Peyer's patch (tissue), 4 donors: Measurements from ENCODE around the gene CDHR2.

Experiments used
- CTCF ChIP-seq, 6 experiments: fragments of 450-650 bp in 4 of 6; fragments of 200-600 bp in 2 of 6; sonication (generic) in 1 of 6; IDR thresholded peaks; one replicate each; pipeline ENCODE4 v1.5.1; 2017 to 2019; ENCODE audit warnings: antibody characterized with exemption in 6 of 6, mild to moderate bottlenecking in 3 of 6, moderate library complexity in 1 of 6
- POLR2A ChIP-seq, 2 donors: fragments of 450-650 bp; IDR thresholded peaks; one replicate each; pipeline ENCODE4 v1.5.1; 2017; ENCODE audit warnings: antibody characterized with exemption in 2 of 2, mild to moderate bottlenecking in 2 of 2, moderate library complexity in 2 of 2

GRCh38 chr5:176632745-176633144 is 83.6 kb downstream of the CDHR2 start:
- TF ChIP-seq CTCF (IDR thresholded peaks at IDR 0.05): no peak
- no peak for TF ChIP-seq POLR2A (IDR thresholded peaks at IDR 0.05)
